Gastrocnemius medialis (tissue), 4 donors: ENCODE measurements around the gene C1QTNF3. TPM values are rescaled to one million over a fixed set of nuclear protein-coding genes. Genes with fewer than 3 reads are reported as not detected.

Experiments
- ATAC-seq, 2 donors: fragments of 150-250 bp; one replicate each; pipeline ENCODE4 v1.9.1; 2016
- DNase-seq, 2 donors: peaks; one replicate each; pipeline ENCODE4 v3.0.0-alpha.2; 2019
- H3K27ac ChIP-seq, 4 donors: fragments of 200-600 bp; sonication (generic); 1 replicate in 1 of 4; 2 replicates in 3 of 4; pipeline ENCODE4 v1.5.1; 2016 to 2018; ENCODE audit warnings: mild to moderate bottlenecking in 2 of 4, moderate library complexity in 1 of 4
- H3K27me3 ChIP-seq, 3 donors: fragments of 200-600 bp; sonication (generic) in 2 of 3; 1 replicate in 1 of 3; 2 replicates in 2 of 3; pipeline versions ENCODE4 v1.5.1 to v1.6.0; 2016 to 2019; ENCODE audit warnings: mild to moderate bottlenecking in 1 of 3, moderate library complexity in 1 of 3
- H3K36me3 ChIP-seq, 2 donors: fragments of 200-600 bp; sonication (generic) in 1 of 2; one replicate each; pipeline ENCODE4 v1.5.1; 2017 to 2018
- H3K4me1 ChIP-seq, 2 donors: fragments of 200-600 bp; sonication (generic) in 1 of 2; one replicate each; pipeline ENCODE4 v1.5.1; 2016 to 2017; ENCODE audit warnings: mild to moderate bottlenecking in 2 of 2
- H3K4me3 ChIP-seq, 4 donors: fragments of 200-600 bp; sonication (generic) in 3 of 4; 1 replicate in 1 of 4; 2 replicates in 3 of 4; pipeline ENCODE4 v1.5.1; 2016 to 2019; ENCODE audit warnings: mild to moderate bottlenecking in 2 of 4
- H3K9me3 ChIP-seq, 3 donors: fragments of 200-600 bp; sonication (generic) in 2 of 3; 1 replicate in 1 of 3; 2 replicates in 2 of 3; pipeline ENCODE4 v1.5.1; 2016 to 2019
- POLR2A ChIP-seq, 2 donors: fragments of 450-650 bp; IDR thresholded peaks; one replicate each; pipeline ENCODE4 v1.6.1; 2017; ENCODE audit warnings: antibody characterized with exemption in 2 of 2, mild to moderate bottlenecking in 2 of 2, moderate library complexity in 2 of 2
- in situ Hi-C, 4 donors: fragments of 200-750 bp; cut with MboI; loops; one replicate each; pipeline versions ENCODE4 v1.15.0 to v1.8.0; 2017; ENCODE audit warnings: low sequenced_read_pairs in 4 of 4
- intact Hi-C: fragments of 100-400 bp; cut with DNase I; formaldehyde crosslinking; loops from one replicate; pipeline ENCODE4 v1.15.1; 2023; ENCODE audit warnings: low total_unique reads
- total RNA-seq, 4 donors: library from RNA; depleted of rRNA; stranded (reverse); fragments of >200 nt; gene quantifications; one replicate each; pipeline versions ENCODE4 v1.1.0 to v1.2.3, GENCODE V29; 2016
- TF ChIP-seq, protein P1 (sequence below), 5 experiments: fragments of 450-650 bp in 3 of 5; fragments of 200-600 bp in 2 of 5; sonication (generic) in 2 of 5; IDR thresholded peaks in 4 of 5; conservative IDR thresholded peaks in 1 of 5; 1 replicate in 4 of 5; 2 replicates in 1 of 5; pipeline ENCODE4 v1.5.1; 2016 to 2019; ENCODE audit warnings: antibody characterized with exemption in 5 of 5, mild to moderate bottlenecking in 3 of 5, moderate library complexity in 3 of 5

Gene C1QTNF3
- total RNA-seq, 4 donors from 2014 or later, result 0.33 to 1.00 TPM; not detected in 2

DNA sequence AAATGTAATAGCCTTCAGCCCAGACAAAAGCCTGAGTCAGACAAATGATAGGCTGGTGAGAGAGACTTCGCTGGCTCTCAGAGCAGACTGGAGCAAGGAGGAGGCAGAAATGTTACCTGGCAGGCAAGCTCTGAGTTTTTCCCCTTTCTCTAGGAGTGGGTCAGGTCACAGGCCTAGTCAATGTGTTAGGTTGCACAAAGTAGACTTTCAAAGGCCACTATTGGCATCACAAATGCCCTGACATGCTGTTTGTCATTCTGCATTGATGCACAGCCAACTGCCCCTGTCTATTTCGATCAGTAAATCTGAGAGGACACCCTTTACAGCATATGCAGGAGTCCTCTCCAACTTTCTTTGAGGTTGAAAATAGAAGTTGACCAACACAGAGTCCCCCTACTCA lies 15.5 kb upstream of the C1QTNF3 start:
- H3K27ac ChIP-seq, result no peak overlapping the region
- no peaks in the 10 kb centered on the region for H3K9me3 ChIP-seq
- no peak overlapping the region for H3K4me3 ChIP-seq
- ATAC-seq (no peak), DNase-seq (no peak)
- no peaks in the 10 kb centered on the region for H3K36me3 ChIP-seq
- in situ Hi-C loops, result no loop called here
- no peak for TF ChIP-seq POLR2A (IDR thresholded peaks at IDR 0.05)
- TF ChIP-seq, protein P1, sequence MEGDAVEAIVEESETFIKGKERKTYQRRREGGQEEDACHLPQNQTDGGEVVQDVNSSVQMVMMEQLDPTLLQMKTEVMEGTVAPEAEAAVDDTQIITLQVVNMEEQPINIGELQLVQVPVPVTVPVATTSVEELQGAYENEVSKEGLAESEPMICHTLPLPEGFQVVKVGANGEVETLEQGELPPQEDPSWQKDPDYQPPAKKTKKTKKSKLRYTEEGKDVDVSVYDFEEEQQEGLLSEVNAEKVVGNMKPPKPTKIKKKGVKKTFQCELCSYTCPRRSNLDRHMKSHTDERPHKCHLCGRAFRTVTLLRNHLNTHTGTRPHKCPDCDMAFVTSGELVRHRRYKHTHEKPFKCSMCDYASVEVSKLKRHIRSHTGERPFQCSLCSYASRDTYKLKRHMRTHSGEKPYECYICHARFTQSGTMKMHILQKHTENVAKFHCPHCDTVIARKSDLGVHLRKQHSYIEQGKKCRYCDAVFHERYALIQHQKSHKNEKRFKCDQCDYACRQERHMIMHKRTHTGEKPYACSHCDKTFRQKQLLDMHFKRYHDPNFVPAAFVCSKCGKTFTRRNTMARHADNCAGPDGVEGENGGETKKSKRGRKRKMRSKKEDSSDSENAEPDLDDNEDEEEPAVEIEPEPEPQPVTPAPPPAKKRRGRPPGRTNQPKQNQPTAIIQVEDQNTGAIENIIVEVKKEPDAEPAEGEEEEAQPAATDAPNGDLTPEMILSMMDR (IDR thresholded peaks at IDR 0.05 in 4 of 5, conservative IDR thresholded peaks at IDR 0.05 in 1 of 5), result no peak
- no peaks in the 10 kb centered on the region for H3K27me3 ChIP-seq
- intact Hi-C loops, result no loop called here
- H3K4me1 ChIP-seq, result peaks cover 0 to 3% of the 10 kb centered on the region in 2 donors

DNA sequence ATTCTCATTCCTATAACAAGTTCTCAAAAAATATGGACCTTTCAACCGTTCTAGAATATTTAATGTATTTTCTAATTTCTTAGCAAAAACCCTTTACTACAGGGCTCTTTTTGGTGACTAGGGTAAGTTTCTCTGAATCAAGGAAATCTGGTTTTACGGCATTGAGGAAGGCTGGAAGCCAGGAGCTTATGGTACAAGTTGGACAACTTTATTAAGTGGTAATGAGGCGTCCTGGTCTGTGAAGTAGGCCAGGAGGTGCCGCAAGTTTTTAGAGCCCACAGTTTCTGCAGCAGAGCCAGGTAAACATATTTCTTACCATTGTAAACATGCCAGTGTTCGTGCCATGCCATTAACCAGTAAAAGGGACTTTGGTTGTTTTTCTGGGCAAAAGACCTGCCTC lies 14.6 kb upstream of the C1QTNF3 start:
- H3K4me3 ChIP-seq, result no peak overlapping the region
- DNase-seq (no peak), ATAC-seq (no peak)
- intact Hi-C loops, result no loop called here
- H3K9me3 ChIP-seq, result no peaks in the 10 kb centered on the region
- in situ Hi-C loops, result no loop called here
- H3K27me3 ChIP-seq, result no peaks in the 10 kb centered on the region
- no peak overlapping the region for H3K27ac ChIP-seq
- no peaks in the 10 kb centered on the region for H3K36me3 ChIP-seq
- TF ChIP-seq, protein P1 (IDR thresholded peaks at IDR 0.05 in 4 of 5, conservative IDR thresholded peaks at IDR 0.05 in 1 of 5), result no peak
- TF ChIP-seq POLR2A (IDR thresholded peaks at IDR 0.05), result no peak
- H3K4me1 ChIP-seq, result peaks cover 0 to 12% of the 10 kb centered on the region in 2 donors

GRCh38 chr5:34057118-34057517 lies 14.1 kb upstream of the C1QTNF3 start:
- no peak for ATAC-seq
- TF ChIP-seq, protein P1 (IDR thresholded peaks at IDR 0.05 in 4 of 5, conservative IDR thresholded peaks at IDR 0.05 in 1 of 5), result no peak
- no peak for TF ChIP-seq POLR2A (IDR thresholded peaks at IDR 0.05)
- peaks cover 0 to 14% of the 10 kb centered on the region in 2 donors for H3K4me1 ChIP-seq
- in situ Hi-C loops, result no loop called here
- no peaks in the 10 kb centered on the region for H3K9me3 ChIP-seq
- no peaks in the 10 kb centered on the region for H3K36me3 ChIP-seq
- DNase-seq, result no peak
- no peak overlapping the region for H3K4me3 ChIP-seq
- no peak overlapping the region for H3K27ac ChIP-seq
- intact Hi-C loops, result no loop called here
- H3K27me3 ChIP-seq, result no peaks in the 10 kb centered on the region

- DNase-seq, result no peak
- in situ Hi-C loops (no loop called here), intact Hi-C loops (no loop called here)
Observed at GRCh38 chr5:34055667-34056066, 12.7 kb upstream of the C1QTNF3 start.

DNA sequence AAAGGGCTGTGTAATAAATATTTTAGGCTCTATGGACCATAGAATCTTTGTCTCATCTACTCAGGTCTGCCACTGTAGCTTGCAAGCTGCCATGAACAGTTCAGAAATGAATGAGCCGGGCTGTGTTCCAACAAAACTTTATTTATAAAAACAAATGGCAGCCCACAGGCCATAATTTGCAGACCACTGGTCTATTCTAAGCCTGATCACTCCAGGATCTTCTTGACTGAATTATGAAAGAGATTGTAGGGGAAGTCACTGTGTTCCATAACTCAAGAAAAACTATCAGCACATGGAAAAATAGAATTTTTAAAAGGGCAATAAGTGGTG lies 11.4 kb upstream of the C1QTNF3 start:
- Histone ChIP-seq H3K9me3 (no peaks in the 10 kb centered on the region), H3K27ac (no peak overlapping the region), H3K27me3 (no peaks in the 10 kb centered on the region), H3K36me3 (no peaks in the 10 kb centered on the region), H3K4me3 (no peak overlapping the region), H3K4me1 (peaks cover 0 to 14% of the 10 kb centered on the region in 2 donors)
- DNase-seq, result no peak
- ATAC-seq, result no peak
- intact Hi-C loops (no loop called here), in situ Hi-C loops (no loop called here)
- TF ChIP-seq, protein P1 (IDR thresholded peaks at IDR 0.05 in 4 of 5, conservative IDR thresholded peaks at IDR 0.05 in 1 of 5), result no peak
- no peak for TF ChIP-seq POLR2A (IDR thresholded peaks at IDR 0.05)

More at GRCh38 chr5:34055667-34056066, 12.7 kb upstream of the C1QTNF3 start:
- Histone ChIP-seq H3K36me3 (no peaks in the 10 kb centered on the region), H3K4me3 (no peak overlapping the region), H3K27me3 (no peaks in the 10 kb centered on the region), H3K27ac (no peak overlapping the region), H3K4me1 (peaks cover 0 to 14% of the 10 kb centered on the region in 2 donors), H3K9me3 (no peaks in the 10 kb centered on the region)
- no peak for ATAC-seq
- TF ChIP-seq POLR2A (IDR thresholded peaks at IDR 0.05), result no peak
- TF ChIP-seq, protein P1 (IDR thresholded peaks at IDR 0.05 in 4 of 5, conservative IDR thresholded peaks at IDR 0.05 in 1 of 5), result no peak
